ENCODE results near the gene SLC5A11.
"Not testable (repeated sequence)": the region's sequence is repeated elsewhere in the genome, so short reads cannot be mapped to it uniquely, and the experiment has no call there.

The SLC5A11 gene

GRCh38 chr16:24855678-24856077, 9.9 kb downstream of the SLC5A11 start:
- no peak for DNase-seq (ENCODE audit: extremely low read depth, insufficient read length)
- no peak overlapping the region for H3K4me3 ChIP-seq (replicated peaks; ENCODE audit: low read depth, low read length)
- no peaks in the 10 kb centered on the region for H3K27me3 ChIP-seq (replicated peaks; ENCODE audit: control insufficient read depth, insufficient read depth, low read length)
- TF ChIP-seq CTCF (IDR thresholded peaks at IDR 0.05; ENCODE audit: insufficient read depth, low read length, poor library complexity, severe bottlenecking), result no peak
- no peaks in the 10 kb centered on the region for H3K36me3 ChIP-seq (ENCODE audit: control insufficient read depth, insufficient read depth, low read length)

DNA sequence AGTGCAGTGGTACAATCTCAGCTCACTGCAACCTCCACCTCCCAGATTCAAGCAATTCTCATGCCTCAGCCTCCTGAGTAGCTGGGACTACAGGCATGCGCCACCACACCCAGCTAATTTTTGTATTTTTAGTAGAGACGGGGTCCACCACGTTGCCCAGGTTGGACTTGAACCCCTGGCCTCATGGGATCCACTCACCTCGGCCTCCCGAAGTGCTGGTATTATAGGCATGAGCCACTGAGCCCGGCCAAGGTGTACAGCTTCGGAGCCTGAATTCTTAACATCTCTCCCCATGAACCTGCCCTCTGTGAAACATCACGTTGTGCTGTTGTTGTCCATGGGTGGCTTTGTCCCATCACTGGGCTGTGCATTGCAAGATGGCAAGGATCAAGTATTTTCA, 11.1 kb downstream of the SLC5A11 start:
- H3K4me3 ChIP-seq (replicated peaks; ENCODE audit: low read depth, low read length); H3K27me3 ChIP-seq (replicated peaks; ENCODE audit: control insufficient read depth, insufficient read depth, low read length); H3K36me3 ChIP-seq (ENCODE audit: control insufficient read depth, insufficient read depth, low read length); DNase-seq (ENCODE audit: extremely low read depth, insufficient read length): not testable (repeated sequence)

GRCh38 chr16:24858219-24859041, 12.7 kb downstream of the SLC5A11 start:
- no peak for TF ChIP-seq CTCF (IDR thresholded peaks at IDR 0.05; ENCODE audit: insufficient read depth, low read length, poor library complexity, severe bottlenecking)
- Histone ChIP-seq H3K4me3 (replicated peaks; ENCODE audit: low read depth, low read length) (no peak overlapping the region), H3K27me3 (replicated peaks; ENCODE audit: control insufficient read depth, insufficient read depth, low read length) (no peaks in the 10 kb centered on the region), H3K36me3 (ENCODE audit: control insufficient read depth, insufficient read depth, low read length) (no peaks in the 10 kb centered on the region)
- DNase-seq (ENCODE audit: extremely low read depth, insufficient read length), result no peak

DNA sequence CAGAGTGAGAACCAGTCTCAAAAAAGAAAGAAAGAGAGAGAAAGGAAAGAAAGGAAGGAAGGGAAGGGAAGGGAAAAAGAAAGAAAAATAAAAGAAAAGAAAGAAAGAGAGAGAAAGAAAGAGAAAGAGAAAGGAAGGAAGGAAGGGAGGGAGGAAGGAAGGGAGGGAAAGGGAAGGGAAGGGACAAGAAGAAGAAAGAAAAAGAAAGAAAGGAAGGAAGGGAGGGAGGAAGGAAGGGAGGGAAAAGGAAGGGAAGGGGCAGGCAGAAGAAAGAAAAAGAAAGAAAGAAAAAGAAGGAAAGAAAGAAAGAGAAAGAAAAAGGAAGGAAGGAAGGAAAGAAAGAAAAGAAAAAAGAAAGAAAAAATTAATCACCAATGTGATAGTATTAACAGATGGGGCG, 15.7 kb downstream of the SLC5A11 start:
- Histone ChIP-seq H3K27me3 (replicated peaks; ENCODE audit: control insufficient read depth, insufficient read depth, low read length) (no peaks in the 10 kb centered on the region), H3K36me3 (ENCODE audit: control insufficient read depth, insufficient read depth, low read length) (no peaks in the 10 kb centered on the region), H3K4me3 (replicated peaks; ENCODE audit: low read depth, low read length) (no peak overlapping the region)
- TF ChIP-seq CTCF (IDR thresholded peaks at IDR 0.05; ENCODE audit: insufficient read depth, low read length, poor library complexity, severe bottlenecking), result no peak
- DNase-seq (ENCODE audit: extremely low read depth, insufficient read length), result no peak

DNA sequence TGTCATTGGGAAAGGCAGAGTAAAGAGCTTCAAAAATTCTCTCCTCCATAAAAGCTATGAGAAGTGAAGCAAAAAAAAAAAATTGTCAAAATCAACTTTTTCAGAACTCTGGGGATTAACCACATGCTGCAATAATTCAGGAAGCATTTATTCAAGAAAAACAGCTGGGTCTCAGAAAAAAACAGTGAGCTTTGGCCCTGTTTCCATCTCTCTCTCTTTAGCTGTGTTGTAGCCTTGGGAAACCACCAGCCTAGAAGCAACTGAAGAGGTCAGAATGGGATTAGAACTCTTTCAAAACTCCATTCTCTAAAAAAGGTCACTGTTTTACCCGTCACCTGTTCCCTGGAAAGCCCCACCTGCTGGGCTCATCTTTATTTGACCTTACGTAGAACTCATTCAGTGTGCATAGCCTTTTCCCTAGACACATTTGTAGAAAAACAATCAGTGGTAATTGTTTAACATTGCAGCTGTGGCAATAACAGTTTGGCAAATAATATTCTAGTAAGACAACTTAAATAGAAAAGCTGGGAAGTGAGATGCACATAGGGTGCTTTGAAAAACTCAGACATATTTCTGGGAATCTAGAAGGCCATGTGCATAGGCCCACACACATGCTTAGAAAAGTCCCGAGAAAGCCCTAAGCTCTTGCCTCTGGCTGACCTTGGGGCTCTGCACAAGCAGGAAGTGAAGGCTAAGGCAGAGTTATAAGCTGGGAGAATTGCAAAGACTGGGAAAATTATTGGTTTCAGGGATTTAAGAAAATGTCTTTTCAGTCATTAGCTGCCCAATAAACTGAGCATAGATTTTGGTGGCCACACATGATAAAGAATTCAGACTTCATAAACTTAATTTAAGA, 18.0 kb downstream of the SLC5A11 start:
- H3K4me3 ChIP-seq (replicated peaks; ENCODE audit: low read depth, low read length), result no peak overlapping the region
- TF ChIP-seq CTCF (IDR thresholded peaks at IDR 0.05; ENCODE audit: insufficient read depth, low read length, poor library complexity, severe bottlenecking), result no peak
- no peaks in the 10 kb centered on the region for H3K27me3 ChIP-seq (replicated peaks; ENCODE audit: control insufficient read depth, insufficient read depth, low read length)
- DNase-seq (ENCODE audit: extremely low read depth, insufficient read length), result no peak
- no peaks in the 10 kb centered on the region for H3K36me3 ChIP-seq (ENCODE audit: control insufficient read depth, insufficient read depth, low read length)

- no peak for TF ChIP-seq CTCF (IDR thresholded peaks at IDR 0.05; ENCODE audit: insufficient read depth, low read length, poor library complexity, severe bottlenecking)
- Histone ChIP-seq H3K4me3 (replicated peaks; ENCODE audit: low read depth, low read length) (no peak overlapping the region), H3K36me3 (ENCODE audit: control insufficient read depth, insufficient read depth, low read length) (no peaks in the 10 kb centered on the region), H3K27me3 (replicated peaks; ENCODE audit: control insufficient read depth, insufficient read depth, low read length) (no peaks in the 10 kb centered on the region)
- no peak for DNase-seq (ENCODE audit: extremely low read depth, insufficient read length)
Observed at GRCh38 chr16:24869033-24869432, 23.3 kb downstream of the SLC5A11 start.
